ENCODE data around the gene CTNNA3.

CTNNA3 gene

DNA sequence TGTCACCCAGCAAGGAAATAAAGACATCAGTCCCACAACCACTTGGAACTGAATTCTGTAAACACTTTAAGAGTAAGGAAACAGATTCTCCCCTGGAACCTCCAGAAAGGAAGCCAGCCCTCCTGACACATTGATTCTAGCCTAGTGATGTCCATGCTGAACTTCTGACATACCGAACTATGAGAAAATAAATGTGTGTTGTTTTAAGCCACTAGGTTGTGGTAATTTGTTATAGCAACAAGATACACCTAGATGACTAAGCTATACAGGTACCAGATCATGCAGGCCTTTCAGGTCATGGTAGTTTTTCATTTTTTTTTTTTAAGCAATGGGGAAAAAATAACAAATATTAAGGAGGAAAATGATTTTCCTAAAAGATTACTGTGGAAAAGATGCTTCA, 807.8 kb downstream of the CTNNA3 start:
- DNase-seq (ENCODE audit: low read depth in 2 of 3, low spot score in 2 of 3), result no peak

GRCh38 chr10:66886848-66887247, 809.1 kb downstream of the CTNNA3 start:
- no peak for DNase-seq (ENCODE audit: low read depth in 2 of 3, low spot score in 2 of 3)

DNA sequence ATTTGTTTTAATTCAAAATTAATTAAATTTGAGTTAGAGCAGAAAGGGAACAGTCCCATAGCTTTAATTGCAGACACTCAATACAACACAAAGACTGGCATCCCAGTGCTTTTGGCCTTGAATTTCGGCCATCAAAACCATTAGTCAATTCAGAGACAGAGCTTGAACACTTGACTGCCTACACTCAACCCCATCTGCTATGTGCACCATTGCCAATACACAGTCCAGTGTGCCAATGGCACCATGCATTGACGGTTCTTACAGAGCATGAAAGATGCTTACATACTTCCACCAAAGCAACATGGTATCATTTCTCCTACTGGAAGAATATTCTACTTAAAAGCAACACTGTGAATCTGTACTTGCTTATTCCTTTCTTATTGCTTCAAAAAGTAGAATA, 813.7 kb downstream of the CTNNA3 start:
- DNase-seq (ENCODE audit: low read depth in 2 of 3, low spot score in 2 of 3), result no peak

- no peak for DNase-seq (ENCODE audit: low read depth in 2 of 3, low spot score in 2 of 3)
Measured at GRCh38 chr10:66881814-66882213, 814.2 kb downstream of the CTNNA3 start.

DNA sequence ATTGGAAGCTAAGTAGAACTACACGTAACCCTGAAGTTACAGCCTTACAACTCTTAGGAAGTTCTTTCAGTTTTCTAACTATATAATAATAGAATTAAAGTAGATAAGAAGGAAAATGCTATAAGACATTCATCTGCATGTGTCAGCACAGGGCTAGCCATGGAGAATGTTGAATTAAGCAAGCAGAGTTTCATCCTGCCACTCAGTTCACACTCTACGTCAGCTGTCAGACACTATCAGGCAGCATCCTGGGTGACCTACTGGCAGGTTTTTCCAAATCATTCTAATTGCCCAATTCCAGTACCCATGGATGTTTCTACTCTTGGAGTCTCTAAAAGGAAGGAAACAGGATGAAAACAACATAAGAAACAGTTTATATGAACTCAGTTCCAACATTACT, 815.2 kb downstream of the CTNNA3 start:
- no peak for DNase-seq (ENCODE audit: low read depth in 2 of 3, low spot score in 2 of 3)

- DNase-seq (ENCODE audit: low read depth in 2 of 3, low spot score in 2 of 3), result no peak
Measured at GRCh38 chr10:66880292-66880691, 815.7 kb downstream of the CTNNA3 start.

- no peak for DNase-seq (ENCODE audit: low read depth in 2 of 3, low spot score in 2 of 3)
Measured at GRCh38 chr10:66877361-66877760, 818.6 kb downstream of the CTNNA3 start.

DNA sequence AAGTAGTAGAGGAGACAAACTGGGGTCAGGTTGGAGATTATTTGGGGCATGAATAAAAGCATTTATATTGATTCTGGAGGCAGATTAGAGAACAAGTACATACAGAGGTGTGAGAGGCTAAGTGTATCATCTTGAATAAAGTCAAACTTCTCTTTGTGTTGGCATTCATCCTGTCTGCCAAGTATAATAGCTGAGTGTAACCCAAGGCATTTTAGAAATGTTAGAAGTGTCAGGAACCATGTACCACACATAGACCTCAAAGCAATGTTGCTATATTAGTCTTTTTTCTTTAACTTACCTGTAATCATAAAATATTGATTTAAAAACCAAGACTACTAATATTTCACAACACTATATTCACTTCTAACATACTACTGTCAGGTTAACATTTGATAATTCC, 826.4 kb downstream of the CTNNA3 start:
- no peak for DNase-seq (ENCODE audit: low read depth in 2 of 3, low spot score in 2 of 3)

DNA sequence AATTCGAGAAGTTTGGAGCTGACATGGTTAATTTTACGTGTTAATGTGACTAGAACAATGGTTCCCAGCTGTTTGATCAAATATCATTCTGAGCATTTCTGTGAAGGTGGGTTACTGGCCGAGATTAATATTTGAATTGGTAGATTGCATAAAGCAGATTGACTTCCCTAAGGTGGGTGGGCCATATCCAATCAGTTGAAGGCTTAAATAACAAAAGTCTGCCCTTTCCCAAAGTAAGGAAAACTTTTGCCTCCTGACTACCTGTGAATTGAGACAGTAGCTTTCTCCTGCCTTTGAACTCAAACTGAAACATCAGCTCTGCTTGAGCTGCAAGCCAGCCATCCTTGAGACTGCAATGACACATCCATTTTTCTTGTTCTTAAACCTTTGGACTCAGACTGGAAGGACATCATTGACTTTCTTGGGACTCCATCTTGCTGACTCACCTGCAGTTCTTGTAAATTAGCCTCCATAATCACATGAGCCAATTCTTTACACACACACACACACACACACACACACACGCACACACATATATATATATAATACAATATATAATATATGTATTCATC, 833.2 kb downstream of the CTNNA3 start:
- DNase-seq (ENCODE audit: low read depth in 2 of 3, low spot score in 2 of 3), result no peak

GRCh38 chr10:66860376-66860945, 835.5 kb downstream of the CTNNA3 start:
- no peak for DNase-seq (ENCODE audit: low read depth in 2 of 3, low spot score in 2 of 3)

GRCh38 chr10:66852811-66853210, 843.2 kb downstream of the CTNNA3 start:
- DNase-seq (ENCODE audit: low read depth in 2 of 3, low spot score in 2 of 3), result no peak

- no peak for DNase-seq (ENCODE audit: low read depth in 2 of 3, low spot score in 2 of 3)
Measured at GRCh38 chr10:66848856-66849255, 847.1 kb downstream of the CTNNA3 start.

DNA sequence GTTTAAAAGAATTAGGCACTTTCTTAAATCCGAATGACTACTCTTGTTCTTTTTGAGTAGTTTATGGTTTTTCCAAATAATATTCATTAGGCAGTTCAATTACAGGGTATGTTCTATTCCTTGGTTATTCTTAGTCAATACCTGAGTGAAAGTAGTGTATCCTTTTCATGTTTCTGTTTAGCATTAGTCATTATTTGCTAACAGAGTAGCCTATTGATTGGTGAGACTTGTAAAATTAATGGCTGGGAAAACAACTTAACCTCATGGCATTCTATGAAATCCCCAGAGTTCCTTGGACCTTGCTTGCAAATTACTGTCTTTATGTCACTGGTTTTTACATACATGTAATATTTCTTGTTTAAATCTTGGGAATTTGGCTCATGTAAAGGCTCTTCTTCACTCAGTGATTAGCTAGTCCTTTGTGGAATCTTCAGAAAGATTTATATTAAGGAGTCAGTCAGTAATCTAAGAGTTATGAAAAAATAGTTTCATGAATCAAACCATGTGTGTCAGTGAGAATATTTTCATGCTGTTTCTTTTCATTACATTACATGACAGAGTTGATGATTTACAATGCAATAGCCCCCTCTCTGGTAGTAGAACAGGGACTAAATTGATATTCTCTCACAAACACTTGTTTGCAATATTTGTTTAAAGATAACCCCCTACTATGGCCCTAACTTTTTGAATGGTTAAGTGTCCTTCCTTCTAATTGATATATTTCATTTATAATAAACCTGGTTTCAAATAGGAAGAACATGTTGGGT, 851.6 kb downstream of the CTNNA3 start:
- DNase-seq (ENCODE audit: low read depth in 2 of 3, low spot score in 2 of 3), result no peak

DNA sequence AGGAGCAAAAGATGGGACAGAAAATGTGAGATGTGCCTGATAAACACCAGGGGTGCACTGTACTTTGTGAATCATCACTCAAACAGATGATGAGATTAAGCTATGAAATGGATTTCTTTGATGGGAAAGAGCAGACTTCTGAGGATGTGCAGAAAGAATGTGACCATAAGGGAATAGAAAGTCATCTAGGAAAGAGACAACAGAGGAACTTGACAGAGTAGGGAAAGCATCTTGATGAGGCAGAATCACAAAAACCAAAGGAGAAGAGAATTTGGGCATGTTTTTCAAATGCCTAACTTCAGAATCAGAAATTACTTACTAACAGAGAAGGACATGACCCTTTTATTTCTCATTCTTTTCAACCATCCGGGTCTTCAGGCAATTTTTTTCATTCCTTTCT, 852.6 kb downstream of the CTNNA3 start:
- no peak for DNase-seq (ENCODE audit: low read depth in 2 of 3, low spot score in 2 of 3)

DNA sequence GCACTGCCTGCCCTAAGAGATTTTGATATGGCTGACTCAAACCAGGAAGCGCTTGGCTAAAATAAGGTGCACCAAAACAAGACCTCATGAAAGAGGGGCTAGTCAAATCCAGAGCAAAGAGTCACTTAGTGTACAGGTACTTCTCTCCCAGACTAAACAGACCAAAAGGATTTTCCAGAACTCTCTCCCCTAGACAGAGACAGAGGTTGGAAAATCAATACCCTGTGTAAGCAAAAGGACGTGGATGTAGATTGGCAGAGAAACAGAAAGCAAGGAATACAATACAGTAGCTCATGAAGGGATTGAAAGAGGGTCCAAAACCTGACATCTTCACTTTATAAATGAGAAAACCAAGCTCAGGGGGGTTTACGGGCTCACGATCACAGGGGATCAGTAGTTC, 853.1 kb downstream of the CTNNA3 start:
- DNase-seq (ENCODE audit: low read depth in 2 of 3, low spot score in 2 of 3), result no peak

DNA sequence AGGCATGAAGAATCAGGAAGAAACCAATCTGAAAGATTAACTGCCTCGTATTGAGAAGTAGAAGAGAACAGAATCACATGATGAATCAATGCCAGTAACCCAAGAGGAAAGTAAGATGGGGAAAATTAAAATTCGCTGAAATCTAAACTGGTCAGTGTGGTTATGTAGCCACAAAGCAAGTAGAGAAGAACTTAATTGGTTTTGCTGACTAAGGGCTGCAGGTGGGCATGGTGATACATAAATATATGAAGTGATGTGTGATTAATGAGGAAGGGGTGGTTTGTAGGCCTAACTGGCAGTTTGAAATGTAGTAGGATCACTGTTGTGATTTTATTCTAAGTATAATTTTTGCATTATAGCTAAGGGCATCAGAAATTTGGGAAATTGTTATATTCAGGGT, 853.6 kb downstream of the CTNNA3 start:
- no peak for DNase-seq (ENCODE audit: low read depth in 2 of 3, low spot score in 2 of 3)

GRCh38 chr10:66838656-66839055, 857.3 kb downstream of the CTNNA3 start:
- no peak for DNase-seq (ENCODE audit: low read depth in 2 of 3, low spot score in 2 of 3)

DNA sequence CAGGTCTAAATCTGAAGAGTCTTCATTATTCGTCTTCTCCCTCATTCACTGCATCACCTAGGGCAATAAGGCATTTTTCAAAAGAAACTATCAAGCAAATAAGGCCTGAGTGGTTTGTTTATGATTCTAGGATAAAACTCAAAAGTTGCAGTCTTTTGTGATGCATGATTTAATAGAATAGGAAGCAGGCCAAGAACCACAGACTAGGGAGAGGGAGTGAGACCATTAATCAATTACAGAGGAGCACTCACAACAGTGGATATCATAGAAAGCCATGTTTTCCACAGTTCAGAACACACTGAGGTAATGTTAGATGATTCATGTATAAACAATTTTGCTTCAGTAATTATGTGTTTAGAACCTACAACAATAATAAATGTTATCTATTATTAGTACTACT, 858.0 kb downstream of the CTNNA3 start:
- no peak for DNase-seq (ENCODE audit: low read depth in 2 of 3, low spot score in 2 of 3)

- no peak for DNase-seq (ENCODE audit: low read depth in 2 of 3, low spot score in 2 of 3)
Measured at GRCh38 chr10:66837335-66837734, 858.7 kb downstream of the CTNNA3 start.

DNA sequence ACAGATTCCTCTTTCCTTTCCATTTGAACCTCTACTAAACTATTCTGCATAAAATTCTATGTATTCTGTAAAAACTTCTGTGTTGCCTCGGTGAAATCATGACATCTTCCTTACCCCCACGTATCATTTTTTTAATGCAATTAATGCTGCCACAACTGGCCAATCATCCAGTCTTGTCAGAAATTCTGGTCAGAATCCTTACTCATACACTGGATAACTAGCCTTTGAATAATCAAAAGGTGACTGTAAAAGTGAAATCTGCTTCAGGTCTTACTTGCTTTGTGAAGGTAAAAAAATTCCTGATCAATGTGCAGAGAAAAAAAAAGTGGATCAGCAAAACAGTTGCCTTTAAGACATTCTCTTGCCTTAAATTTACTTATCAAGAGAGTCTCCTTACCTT, 859.2 kb downstream of the CTNNA3 start:
- DNase-seq (ENCODE audit: low read depth in 2 of 3, low spot score in 2 of 3), result no peak

DNA sequence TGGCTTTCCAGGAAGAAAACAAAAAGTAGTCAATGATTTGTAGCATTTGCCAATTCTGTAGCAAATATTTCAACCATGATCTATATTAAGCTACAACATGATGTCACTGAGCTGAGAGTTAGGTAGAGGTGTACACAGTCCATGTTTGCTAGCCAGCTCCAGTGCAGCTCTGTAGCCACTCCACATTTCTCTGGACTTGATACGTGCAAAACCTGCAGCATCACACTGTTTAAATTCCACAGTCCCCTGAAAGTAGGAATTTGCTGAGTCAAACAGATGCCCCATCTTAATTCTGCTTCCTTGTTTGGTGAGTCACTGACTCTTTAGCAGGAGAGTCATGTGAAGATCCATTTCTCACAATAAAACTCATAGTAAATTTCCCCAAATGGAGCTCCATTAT, 859.9 kb downstream of the CTNNA3 start:
- no peak for DNase-seq (ENCODE audit: low read depth in 2 of 3, low spot score in 2 of 3)

- no peak for DNase-seq (ENCODE audit: low read depth in 2 of 3, low spot score in 2 of 3)
Measured at GRCh38 chr10:66835400-66835799, 860.6 kb downstream of the CTNNA3 start.

DNA sequence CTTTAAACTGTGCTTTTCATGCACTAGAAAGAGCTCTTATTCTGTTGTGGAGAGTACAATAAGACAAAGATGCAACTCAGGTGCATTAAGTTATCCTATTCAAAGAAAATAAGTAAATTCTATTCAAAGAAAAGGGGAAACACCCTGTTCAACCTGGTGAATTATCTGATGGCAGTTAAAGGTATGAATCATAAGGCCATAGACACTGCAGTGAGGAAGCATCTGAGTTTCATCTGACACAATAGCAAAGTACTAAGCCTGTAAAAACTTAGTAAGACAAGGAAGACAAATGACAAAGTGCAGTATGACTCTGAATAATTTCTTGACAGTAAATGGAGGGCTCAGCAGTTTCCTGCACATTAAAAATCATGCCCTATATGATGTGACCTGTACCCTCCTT, 861.2 kb downstream of the CTNNA3 start:
- no peak for DNase-seq (ENCODE audit: low read depth in 2 of 3, low spot score in 2 of 3)
